ENCODE measurements around the gene EGF. TPM values are rescaled to one million over a fixed set of nuclear protein-coding genes. Genes with fewer than 3 reads are reported as not detected.

Gene EGF
- total RNA-seq, 2 experiments from 2014 or later = not detected

DNA sequence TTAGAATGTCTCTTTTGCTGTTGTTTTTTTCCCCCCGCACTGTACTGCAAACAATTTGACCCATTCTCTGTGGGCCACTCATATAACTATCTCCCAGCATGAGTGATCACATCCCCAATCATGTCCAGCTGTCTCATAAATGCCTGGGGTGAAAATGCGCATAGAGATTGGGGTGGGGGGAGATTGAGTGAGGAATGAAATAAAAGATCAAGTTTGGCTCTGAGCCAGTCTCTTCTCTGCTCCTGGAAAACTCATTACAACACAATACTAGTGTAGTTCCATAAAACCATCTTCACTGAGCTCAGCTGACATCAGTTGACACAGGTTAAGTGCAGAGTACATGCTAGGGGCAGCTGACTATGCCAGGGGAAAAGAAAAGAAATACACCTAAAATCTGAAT, 96.9 kb downstream of the EGF start:
- no peaks in the 10 kb centered on the region for H3K79me2 ChIP-seq (ENCODE audit: insufficient read depth, low read depth, low read length)
- 0 out of 2 replicates have a peak, but pooled peaks cover 3% of the 10 kb centered on the region for H3K9me2 ChIP-seq (ENCODE audit: insufficient read depth, low read length)
- H3K36me3 ChIP-seq (ENCODE audit: insufficient read depth, low read length) = no peaks in the 10 kb centered on the region
- intact Hi-C loops (cut with micrococcal nuclease; ENCODE audit: unreplicated experiment) = no loop called here
- H4K20me1 ChIP-seq (ENCODE audit: insufficient read depth, low read length) = no peaks in the 10 kb centered on the region
- ChIA-PET CTCF (ENCODE audit: unreplicated experiment) (no interaction called here), POLR2A (interaction anchor here (0.9 to 1.2 kb wide), 4 partner anchors 9 to 301 kb away, joined by 3 to 4 read pairs (median 3); no protein-coding TSS in a partner anchor)
- no peaks in the 10 kb centered on the region for H3K4me1 ChIP-seq (ENCODE audit: insufficient read depth, low read length, poor library complexity, severe bottlenecking)
- BruUV-seq (replicated peaks) = no TSS peak
- H2AFZ ChIP-seq (ENCODE audit: low read length) = no peak overlapping the region
- no peaks in the 10 kb centered on the region for H3K9me3 ChIP-seq (ENCODE audit: low read length)
- no peak for TF ChIP-seq EZH2phosphoT487 (IDR thresholded peaks at IDR 0.05; ENCODE audit: borderline replicate concordance, low read depth, low read length)
- TF ChIP-seq, protein P1, sequence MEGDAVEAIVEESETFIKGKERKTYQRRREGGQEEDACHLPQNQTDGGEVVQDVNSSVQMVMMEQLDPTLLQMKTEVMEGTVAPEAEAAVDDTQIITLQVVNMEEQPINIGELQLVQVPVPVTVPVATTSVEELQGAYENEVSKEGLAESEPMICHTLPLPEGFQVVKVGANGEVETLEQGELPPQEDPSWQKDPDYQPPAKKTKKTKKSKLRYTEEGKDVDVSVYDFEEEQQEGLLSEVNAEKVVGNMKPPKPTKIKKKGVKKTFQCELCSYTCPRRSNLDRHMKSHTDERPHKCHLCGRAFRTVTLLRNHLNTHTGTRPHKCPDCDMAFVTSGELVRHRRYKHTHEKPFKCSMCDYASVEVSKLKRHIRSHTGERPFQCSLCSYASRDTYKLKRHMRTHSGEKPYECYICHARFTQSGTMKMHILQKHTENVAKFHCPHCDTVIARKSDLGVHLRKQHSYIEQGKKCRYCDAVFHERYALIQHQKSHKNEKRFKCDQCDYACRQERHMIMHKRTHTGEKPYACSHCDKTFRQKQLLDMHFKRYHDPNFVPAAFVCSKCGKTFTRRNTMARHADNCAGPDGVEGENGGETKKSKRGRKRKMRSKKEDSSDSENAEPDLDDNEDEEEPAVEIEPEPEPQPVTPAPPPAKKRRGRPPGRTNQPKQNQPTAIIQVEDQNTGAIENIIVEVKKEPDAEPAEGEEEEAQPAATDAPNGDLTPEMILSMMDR (conservative IDR thresholded peaks at IDR 0.05; ENCODE audit: low read length) = no peak
- no peak overlapping the region for H3K4me2 ChIP-seq (ENCODE audit: low read length)
- H3K27ac ChIP-seq (ENCODE audit: low read depth, low read length, poor library complexity, severe bottlenecking) = no peak overlapping the region
- no peak for DNase-seq (ENCODE audit: low spot score)
- no peak overlapping the region for H3K4me3 ChIP-seq (ENCODE audit: low read depth, low read length, poor library complexity, severe bottlenecking)

DNA sequence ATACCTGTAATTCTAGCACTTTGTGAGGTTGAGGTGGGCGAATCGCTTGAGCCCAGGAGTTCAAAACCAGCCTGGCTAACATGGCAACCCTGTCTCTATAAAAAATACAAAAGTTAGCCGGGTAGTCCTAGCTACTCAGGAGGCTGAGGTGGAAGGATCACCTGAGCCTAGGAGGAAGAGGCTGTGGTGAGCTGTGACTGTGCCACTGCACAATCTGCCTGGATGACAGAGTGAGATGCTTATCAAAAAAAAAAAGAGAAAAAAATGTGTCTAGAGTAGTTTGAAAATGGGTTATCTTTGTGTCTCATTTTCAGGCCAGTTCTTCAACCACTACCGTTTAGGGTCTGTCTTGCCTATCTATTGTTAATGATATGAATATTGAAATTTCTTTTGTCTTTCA, 98.1 kb downstream of the EGF start:
- no peak overlapping the region for H2AFZ ChIP-seq (ENCODE audit: low read length)
- no peaks in the 10 kb centered on the region for H3K79me2 ChIP-seq (ENCODE audit: insufficient read depth, low read depth, low read length)
- ChIA-PET POLR2A (interaction anchor here (0.7 to 1.4 kb wide), 3 partner anchors 9 to 498 kb away, joined by 3 read pairs; no protein-coding TSS in a partner anchor), CTCF (ENCODE audit: unreplicated experiment) (no interaction called here)
- H3K4me3 ChIP-seq (ENCODE audit: low read depth, low read length, poor library complexity, severe bottlenecking) = no peak overlapping the region
- H3K4me1 ChIP-seq (ENCODE audit: insufficient read depth, low read length, poor library complexity, severe bottlenecking) = no peaks in the 10 kb centered on the region
- no TSS peak for BruUV-seq (replicated peaks)
- H3K9me2 ChIP-seq (ENCODE audit: insufficient read depth, low read length) = 0 out of 2 replicates have a peak, but pooled peaks cover 3% of the 10 kb centered on the region
- TF ChIP-seq, protein P1 (conservative IDR thresholded peaks at IDR 0.05; ENCODE audit: low read length) = no peak
- TF ChIP-seq EZH2phosphoT487 (IDR thresholded peaks at IDR 0.05; ENCODE audit: borderline replicate concordance, low read depth, low read length) = no peak
- no peaks in the 10 kb centered on the region for H3K36me3 ChIP-seq (ENCODE audit: insufficient read depth, low read length)
- DNase-seq (ENCODE audit: low spot score) = no peak
- H3K4me2 ChIP-seq (ENCODE audit: low read length) = no peak overlapping the region
- intact Hi-C loops (cut with micrococcal nuclease; ENCODE audit: unreplicated experiment) = no loop called here
- H3K27ac ChIP-seq (ENCODE audit: low read depth, low read length, poor library complexity, severe bottlenecking) = no peak overlapping the region
- H4K20me1 ChIP-seq (ENCODE audit: insufficient read depth, low read length) = no peaks in the 10 kb centered on the region
- no peaks in the 10 kb centered on the region for H3K9me3 ChIP-seq (ENCODE audit: low read length)

DNA sequence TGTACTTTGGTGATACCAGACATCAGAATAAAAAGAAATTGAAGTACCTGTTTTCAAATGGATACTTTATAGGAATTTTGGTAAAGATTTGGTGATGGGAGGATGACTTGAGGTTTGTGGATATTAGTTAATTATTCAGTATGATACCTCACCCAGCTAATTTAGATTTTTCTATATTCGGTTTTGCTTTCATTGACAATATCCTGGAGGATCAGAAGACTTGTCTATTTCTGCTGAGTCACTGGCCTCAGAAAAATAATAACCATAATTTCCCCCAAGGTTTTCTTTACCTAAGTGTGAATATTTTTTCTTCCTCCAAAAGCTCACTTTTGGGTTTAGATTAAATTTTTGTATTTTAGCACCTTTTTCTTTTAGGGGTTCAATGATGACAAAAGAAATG, 100.2 kb downstream of the EGF start:
- Histone ChIP-seq H3K9me3 (ENCODE audit: low read length) (0 out of 2 replicates have a peak, but pooled peaks cover 4% of the 10 kb centered on the region), H4K20me1 (ENCODE audit: insufficient read depth, low read length) (no peaks in the 10 kb centered on the region), H3K27ac (ENCODE audit: low read depth, low read length, poor library complexity, severe bottlenecking) (no peak overlapping the region), H3K4me1 (ENCODE audit: insufficient read depth, low read length, poor library complexity, severe bottlenecking) (no peaks in the 10 kb centered on the region), H3K9me2 (ENCODE audit: insufficient read depth, low read length) (0 out of 2 replicates have a peak, but pooled peaks cover 3% of the 10 kb centered on the region), H3K4me3 (ENCODE audit: low read depth, low read length, poor library complexity, severe bottlenecking) (no peak overlapping the region), H3K4me2 (ENCODE audit: low read length) (no peak overlapping the region), H2AFZ (ENCODE audit: low read length) (no peak overlapping the region), H3K79me2 (ENCODE audit: insufficient read depth, low read depth, low read length) (no peaks in the 10 kb centered on the region), H3K36me3 (ENCODE audit: insufficient read depth, low read length) (no peaks in the 10 kb centered on the region)
- POLR2A ChIA-PET = interaction anchor here (0.6 to 1.0 kb wide), 4 partner anchors 14 to 569 kb away, joined by 3 to 4 read pairs (median 4); no protein-coding TSS in a partner anchor
- no peak for DNase-seq (ENCODE audit: low spot score)
- TF ChIP-seq, protein P1 (conservative IDR thresholded peaks at IDR 0.05; ENCODE audit: low read length) = no peak
- no peak for TF ChIP-seq EZH2phosphoT487 (IDR thresholded peaks at IDR 0.05; ENCODE audit: borderline replicate concordance, low read depth, low read length)
- CTCF ChIA-PET (ENCODE audit: unreplicated experiment) = no interaction called here
- no TSS peak for BruUV-seq (replicated peaks)
- intact Hi-C loops (cut with micrococcal nuclease; ENCODE audit: unreplicated experiment) = no loop called here

Data from OCI-LY7 (cell line).